HFFc6 (cell line): ENCODE data around the gene AP1M2. TPM values are rescaled to one million over a fixed set of nuclear protein-coding genes. Genes with fewer than 3 reads are reported as not detected.

Experiments
- DNase-seq: peaks from one replicate; pipeline ENCODE4 v3.0.0-alpha.2; 2018
- H3K27ac Mint-ChIP-seq: 2 replicates; pipeline ENCODE4 v1.8.0; 2020; ENCODE audit warnings: mild to moderate bottlenecking, mixed read lengths
- H3K27me3 Mint-ChIP-seq: 2 replicates; pipeline ENCODE4 v1.8.0; 2021; ENCODE audit warnings: mild to moderate bottlenecking, moderate library complexity, mixed read lengths; ENCODE audit not compliant: insufficient read depth
- H3K36me3 Mint-ChIP-seq: 2 replicates; pipeline ENCODE4 v1.8.0; 2021; ENCODE audit warnings: low read depth, mixed read lengths
- H3K4me1 Mint-ChIP-seq: 2 replicates; pipeline ENCODE4 v1.8.0; 2020; ENCODE audit warnings: low read depth, mixed read lengths
- H3K4me3 Mint-ChIP-seq: 2 replicates; pipeline ENCODE4 v1.8.0; 2020; ENCODE audit warnings: mild to moderate bottlenecking, moderate library complexity, mixed read lengths
- H3K9me3 Mint-ChIP-seq: 2 replicates; pipeline ENCODE4 v1.8.0; 2020; ENCODE audit warnings: mild to moderate bottlenecking, mixed read lengths
- CTCF ChIP-seq: fragments of 200-600 bp; sonication (generic); IDR thresholded peaks from 2 replicates; pipeline ENCODE4 v1.5.0; 2021; ENCODE audit warnings: antibody characterized with exemption, mild to moderate bottlenecking
- total RNA-seq, 6 experiments: library from RNA; stranded (reverse); fragmentation: NEBNext Ultra II Directional; extraction: Animal tissue kit (Norgen Biotek cat#: 25700); gene quantifications; 2 replicates in 1 of 6; 3 replicates in 5 of 6; pipeline ENCODE4 v1.2.3, GENCODE V29; 2021

The AP1M2 gene
- total RNA-seq, 6 experiments from 2014 or later = 0.12 to 1.3 (median 0.59) TPM; not detected in 3

GRCh38 chr19:10600149-10600548 is 13.0 kb upstream of the AP1M2 start:
- Mint-ChIP-seq H3K4me3 (no peak overlapping the region), H3K27me3 (peaks cover 18% of the 10 kb centered on the region), H3K27ac (no peak overlapping the region), H3K36me3 (0 out of 2 replicates have a peak, but pooled peaks cover 4% of the 10 kb centered on the region), H3K4me1 (peaks cover 19% of the 10 kb centered on the region), H3K9me3 (no peaks in the 10 kb centered on the region)
- TF ChIP-seq CTCF = no peak
- DNase-seq = no peak

GRCh38 chr19:10593820-10594637 is 6.9 kb upstream of the AP1M2 start:
- peak; percentile 16 for DNase-seq
- Mint-ChIP-seq H3K36me3 (no peaks in the 10 kb centered on the region), H3K27me3 (peaks cover 18% of the 10 kb centered on the region), H3K4me3 (no peak overlapping the region), H3K4me1 (peaks cover 8% of the 10 kb centered on the region; the same call in 1 of the 2 replicates), H3K9me3 (no peaks in the 10 kb centered on the region), H3K27ac (peak overlapping the region; percentile 4; the same call in 1 of the 2 replicates)
- TF ChIP-seq CTCF = no peak

DNA sequence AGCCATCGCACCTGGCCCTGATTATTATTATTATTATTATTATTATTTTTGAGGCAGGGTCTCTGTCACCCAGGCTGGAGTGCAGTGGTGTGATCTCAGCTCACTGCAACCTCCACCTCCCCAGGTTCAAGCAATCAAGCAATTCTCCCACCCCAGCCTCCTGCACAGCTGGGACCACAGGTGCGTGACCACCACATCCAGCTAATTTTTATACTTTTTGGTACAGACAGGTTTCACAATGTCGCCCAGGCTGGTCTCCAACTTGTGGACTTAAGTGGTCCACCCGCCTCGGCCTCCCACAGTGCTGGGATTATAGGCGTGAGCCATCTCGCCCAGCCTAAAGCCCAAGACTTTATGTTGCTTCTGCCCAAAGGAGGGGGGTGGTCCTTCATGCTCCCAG is 6.0 kb upstream of the AP1M2 start:
- Mint-ChIP-seq H3K36me3 (no peaks in the 10 kb centered on the region), H3K27me3 (peaks cover 13% of the 10 kb centered on the region), H3K4me1 (peaks cover 8% of the 10 kb centered on the region; the same call in 1 of the 2 replicates), H3K9me3 (no peaks in the 10 kb centered on the region), H3K4me3 (no peak overlapping the region), H3K27ac (no peak overlapping the region)
- TF ChIP-seq CTCF = no peak
- DNase-seq = no peak

DNA sequence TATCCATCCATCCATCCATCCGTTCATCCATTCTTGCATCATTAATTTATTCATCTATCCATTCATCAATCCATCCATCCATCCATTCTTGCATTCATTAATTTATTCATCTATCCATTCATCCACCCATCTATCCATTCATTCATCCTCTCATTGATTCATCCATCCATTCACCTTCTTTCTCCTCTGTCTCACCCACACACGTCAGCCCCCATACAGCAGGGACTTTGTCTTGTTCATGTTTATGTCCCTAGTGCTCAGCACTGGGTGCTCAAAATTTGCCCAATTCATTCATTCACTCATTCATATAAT is 683 bp upstream of the AP1M2 start:
- no peak overlapping the region for H3K4me3 Mint-ChIP-seq
- H3K9me3 Mint-ChIP-seq = peaks cover 6% of the 10 kb centered on the region; the same call in 1 of the 2 replicates
- peaks cover 7% of the 10 kb centered on the region for H3K36me3 Mint-ChIP-seq
- no peak for TF ChIP-seq CTCF
- DNase-seq = no peak
- H3K27ac Mint-ChIP-seq = no peak overlapping the region
- H3K4me1 Mint-ChIP-seq = peaks cover 8% of the 10 kb centered on the region; the same call in 1 of the 2 replicates
- peaks cover 24% of the 10 kb centered on the region for H3K27me3 Mint-ChIP-seq

DNA sequence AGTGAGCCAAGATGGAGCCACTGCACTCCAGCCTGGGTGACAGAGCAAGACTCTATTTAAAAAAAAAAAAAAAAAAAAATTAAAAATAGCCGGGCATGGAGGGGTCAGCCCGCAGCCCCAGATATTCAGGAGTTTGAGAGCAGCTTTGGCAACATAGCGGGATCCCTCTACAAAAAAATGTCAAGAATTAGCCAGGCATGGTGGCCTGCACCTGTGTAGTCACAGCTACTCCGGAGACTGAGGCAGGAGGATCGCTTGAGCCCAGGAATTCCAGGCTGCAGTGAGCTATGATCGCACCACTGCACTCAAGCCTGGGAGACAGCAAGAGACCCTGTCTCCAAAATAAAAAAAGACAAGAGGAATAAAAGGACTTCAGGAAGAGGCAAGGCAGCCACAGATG is 716 bp downstream of the AP1M2 start:
- Mint-ChIP-seq H3K4me3 (no peak overlapping the region), H3K4me1 (peaks cover 8% of the 10 kb centered on the region; the same call in 1 of the 2 replicates), H3K9me3 (peaks cover 6% of the 10 kb centered on the region; the same call in 1 of the 2 replicates), H3K27me3 (peaks cover 24% of the 10 kb centered on the region), H3K27ac (no peak overlapping the region), H3K36me3 (peaks cover 7% of the 10 kb centered on the region)
- TF ChIP-seq CTCF = no peak
- DNase-seq = no peak
